Skeletal muscle satellite cell (primary cell): ENCODE results near the gene AAK1.

Experiments used
- H3K27me3 ChIP-seq: 2 replicates; pipeline ENCODE4 v1.7.0; 2013; ENCODE audit warnings: low read length; ENCODE audit not compliant: control insufficient read depth, insufficient read depth
- H3K36me3 ChIP-seq: 2 replicates; pipeline ENCODE4 v1.7.0; 2013; ENCODE audit warnings: mild to moderate bottlenecking, control low read depth, low read length; ENCODE audit not compliant: insufficient read depth
- H3K4me1 ChIP-seq: 2 replicates; pipeline ENCODE4 v1.7.0; 2013; ENCODE audit warnings: low read length; ENCODE audit not compliant: control insufficient read depth, insufficient read depth
- H3K4me2 ChIP-seq: 2 replicates; pipeline ENCODE4 v1.7.0; 2013; ENCODE audit warnings: mild to moderate bottlenecking, low read length
- H3K4me3 ChIP-seq: 2 replicates; pipeline ENCODE4 v1.7.0; 2013; ENCODE audit warnings: low read length
- H3K9ac ChIP-seq: 2 replicates; pipeline ENCODE4 v1.7.0; 2013; ENCODE audit warnings: mild to moderate bottlenecking, low read depth, low read length, moderate library complexity
- H3K9me3 ChIP-seq: replicated peaks from 2 replicates; pipeline ENCODE4 v1.7.0; 2013; ENCODE audit warnings: mild to moderate bottlenecking, control low read depth, low read length

AAK1 gene

DNA sequence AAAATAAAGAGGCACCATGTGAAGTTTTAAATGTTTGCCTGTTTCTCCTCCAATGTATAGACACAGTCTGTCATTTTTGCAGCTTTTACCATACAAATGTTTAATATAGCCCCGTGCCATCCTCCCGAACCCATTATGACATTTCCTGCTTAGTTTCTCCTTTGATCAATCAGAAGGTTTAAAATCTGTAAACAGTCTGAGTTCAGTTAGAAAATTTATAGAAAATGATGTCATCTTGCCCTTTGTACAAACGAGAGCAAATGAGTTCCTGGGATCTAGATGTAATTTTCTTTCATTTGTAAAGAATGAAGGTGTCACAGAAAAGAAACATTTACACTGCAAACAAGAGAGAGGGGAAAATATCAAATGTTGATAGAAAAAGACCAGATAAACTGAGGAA, 143.6 kb downstream of the AAK1 start:
- no peaks in the 10 kb centered on the region for H3K4me1 ChIP-seq
- no peak overlapping the region for H3K4me3 ChIP-seq
- no peak overlapping the region for H3K4me2 ChIP-seq
- no peaks in the 10 kb centered on the region for H3K27me3 ChIP-seq
- H3K9me3 ChIP-seq: no peaks in the 10 kb centered on the region
- H3K36me3 ChIP-seq: peaks cover 18% of the 10 kb centered on the region
- H3K9ac ChIP-seq: no peak overlapping the region

DNA sequence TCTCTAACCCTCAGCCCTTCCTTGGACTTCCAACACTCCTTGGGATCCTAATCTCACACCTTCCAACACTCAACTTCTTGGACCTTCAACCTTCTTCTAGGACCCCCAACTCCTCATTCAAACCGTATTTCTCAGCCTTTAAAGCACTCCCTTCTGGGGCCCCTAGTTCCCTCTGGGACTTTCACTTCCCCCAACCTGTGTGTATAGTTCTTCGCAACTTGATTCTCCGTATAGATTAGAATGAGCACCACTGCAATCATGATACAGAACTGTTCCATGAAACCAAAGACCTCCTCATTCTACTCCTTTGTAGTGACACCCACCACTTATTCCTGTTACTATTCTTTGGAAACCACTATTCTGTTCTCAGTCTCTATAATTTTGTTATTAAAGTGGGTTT, 144.3 kb downstream of the AAK1 start:
- Histone ChIP-seq H3K9ac (no peak overlapping the region), H3K4me1 (no peaks in the 10 kb centered on the region), H3K36me3 (peaks cover 22% of the 10 kb centered on the region), H3K4me3 (no peak overlapping the region), H3K27me3 (no peaks in the 10 kb centered on the region), H3K4me2 (no peak overlapping the region), H3K9me3 (no peaks in the 10 kb centered on the region)

DNA sequence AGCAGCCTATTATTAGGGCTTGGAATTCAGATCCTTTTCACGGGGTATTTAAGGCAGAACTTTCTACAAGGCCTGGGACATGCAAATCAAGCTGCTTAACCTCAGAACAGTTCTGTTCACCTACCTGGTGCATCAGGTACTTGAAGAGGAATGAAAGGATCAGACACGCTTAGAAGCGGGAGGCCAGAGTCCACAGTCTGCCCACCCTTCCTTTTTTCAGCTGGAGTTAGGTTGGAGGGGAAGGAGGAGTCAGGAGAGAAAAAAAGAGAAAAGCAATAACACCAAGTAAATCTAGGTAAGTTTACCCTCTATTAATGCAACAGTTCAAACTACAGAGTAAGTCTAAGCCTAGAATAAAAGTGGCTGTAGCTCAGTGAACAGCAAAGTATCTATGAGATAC, 147.7 kb downstream of the AAK1 start:
- no peak overlapping the region for H3K9ac ChIP-seq
- H3K36me3 ChIP-seq: peaks cover 26% of the 10 kb centered on the region
- no peaks in the 10 kb centered on the region for H3K27me3 ChIP-seq
- H3K4me1 ChIP-seq: no peaks in the 10 kb centered on the region
- no peak overlapping the region for H3K4me3 ChIP-seq
- H3K9me3 ChIP-seq: no peaks in the 10 kb centered on the region
- no peak overlapping the region for H3K4me2 ChIP-seq

DNA sequence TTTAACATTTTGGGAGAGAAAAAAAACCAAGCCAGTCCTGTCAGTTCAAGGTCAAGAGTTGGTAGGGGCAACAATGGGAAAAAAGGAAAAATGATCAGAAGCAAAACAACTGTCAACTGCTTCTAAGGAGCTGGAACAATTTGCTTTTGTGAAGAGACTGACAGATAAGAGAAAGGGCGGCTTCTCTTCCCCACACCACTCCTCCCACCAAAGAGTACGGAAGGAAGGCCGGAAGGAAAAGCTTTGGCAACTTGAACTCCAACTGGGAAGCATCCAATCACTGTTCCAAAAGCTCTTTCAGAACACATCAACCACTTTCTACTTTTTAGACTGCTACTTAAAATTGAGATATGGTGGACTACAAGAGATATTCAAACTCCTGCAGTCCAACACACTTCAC, 148.5 kb downstream of the AAK1 start:
- Histone ChIP-seq H3K4me3 (no peak overlapping the region), H3K27me3 (no peaks in the 10 kb centered on the region), H3K4me1 (no peaks in the 10 kb centered on the region), H3K9me3 (no peaks in the 10 kb centered on the region), H3K4me2 (no peak overlapping the region), H3K36me3 (peaks cover 26% of the 10 kb centered on the region), H3K9ac (no peak overlapping the region)

DNA sequence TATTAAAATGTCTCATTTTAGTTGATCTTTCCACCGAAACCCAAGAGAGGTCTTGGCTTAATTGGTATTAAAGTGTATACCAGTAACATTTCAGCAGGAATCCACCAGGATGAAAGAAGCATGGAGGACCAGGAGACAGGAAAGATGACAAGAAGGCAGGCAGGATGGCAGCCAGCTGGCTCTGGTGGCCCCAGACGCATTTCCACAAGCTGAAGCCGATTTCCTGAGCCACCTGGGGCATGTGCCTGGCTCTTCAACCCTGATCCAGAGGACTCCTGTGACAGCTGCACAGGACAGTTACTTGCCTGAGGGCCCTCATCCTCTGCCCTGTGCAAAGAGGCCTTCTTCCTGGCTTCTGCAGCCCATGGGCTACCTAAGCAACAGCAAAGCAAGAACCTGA, 149.4 kb downstream of the AAK1 start:
- H3K4me2 ChIP-seq: no peak overlapping the region
- no peaks in the 10 kb centered on the region for H3K27me3 ChIP-seq
- H3K36me3 ChIP-seq: peaks cover 26% of the 10 kb centered on the region
- H3K9me3 ChIP-seq: no peaks in the 10 kb centered on the region
- H3K4me3 ChIP-seq: no peak overlapping the region
- no peak overlapping the region for H3K9ac ChIP-seq
- H3K4me1 ChIP-seq: no peaks in the 10 kb centered on the region

DNA sequence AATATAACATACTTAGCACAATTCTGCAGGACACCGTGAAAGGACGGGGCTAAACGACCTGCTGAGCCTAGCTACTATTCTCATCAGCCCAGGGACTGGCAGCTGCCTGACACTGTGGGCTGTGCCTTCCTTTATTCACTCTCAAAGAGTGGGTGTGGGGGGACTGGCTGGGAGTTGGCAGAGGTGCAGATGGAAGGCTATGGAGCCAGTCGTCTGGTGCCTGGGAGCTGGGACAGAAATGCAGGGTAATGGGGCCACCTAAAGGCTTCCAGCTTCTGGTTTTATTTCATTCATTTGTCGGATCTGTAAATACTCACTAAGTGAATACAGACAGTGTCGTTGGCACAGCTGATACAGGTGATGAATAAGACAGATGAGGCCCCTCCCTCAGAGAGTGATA, 150.3 kb downstream of the AAK1 start:
- H3K9ac ChIP-seq: no peak overlapping the region
- H3K4me2 ChIP-seq: no peak overlapping the region
- no peaks in the 10 kb centered on the region for H3K9me3 ChIP-seq
- no peak overlapping the region for H3K4me3 ChIP-seq
- no peaks in the 10 kb centered on the region for H3K27me3 ChIP-seq
- peaks cover 25% of the 10 kb centered on the region for H3K36me3 ChIP-seq
- H3K4me1 ChIP-seq: no peaks in the 10 kb centered on the region

DNA sequence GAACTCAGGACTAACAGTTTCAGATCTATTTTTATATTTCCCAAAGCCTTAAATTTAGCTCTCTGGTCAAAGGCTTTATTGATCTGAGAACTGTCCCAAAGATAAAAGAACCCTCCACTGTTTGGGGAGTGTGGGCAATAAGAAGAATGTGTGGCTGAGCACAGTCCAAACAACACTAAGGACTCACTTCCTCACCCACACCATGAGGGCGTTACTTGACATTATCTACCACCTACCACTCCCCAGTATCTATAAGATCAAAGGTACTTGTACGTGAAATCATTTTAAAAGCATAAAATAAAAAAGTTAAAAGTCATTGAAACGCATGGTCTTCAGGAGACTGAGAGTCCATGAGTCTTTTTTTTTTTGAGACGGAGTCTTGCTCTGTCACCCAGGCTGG, 151.7 kb downstream of the AAK1 start:
- no peak overlapping the region for H3K4me2 ChIP-seq
- H3K4me3 ChIP-seq: no peak overlapping the region
- no peaks in the 10 kb centered on the region for H3K27me3 ChIP-seq
- peaks cover 33% of the 10 kb centered on the region for H3K36me3 ChIP-seq
- H3K4me1 ChIP-seq: no peaks in the 10 kb centered on the region
- H3K9me3 ChIP-seq: no peaks in the 10 kb centered on the region
- no peak overlapping the region for H3K9ac ChIP-seq

DNA sequence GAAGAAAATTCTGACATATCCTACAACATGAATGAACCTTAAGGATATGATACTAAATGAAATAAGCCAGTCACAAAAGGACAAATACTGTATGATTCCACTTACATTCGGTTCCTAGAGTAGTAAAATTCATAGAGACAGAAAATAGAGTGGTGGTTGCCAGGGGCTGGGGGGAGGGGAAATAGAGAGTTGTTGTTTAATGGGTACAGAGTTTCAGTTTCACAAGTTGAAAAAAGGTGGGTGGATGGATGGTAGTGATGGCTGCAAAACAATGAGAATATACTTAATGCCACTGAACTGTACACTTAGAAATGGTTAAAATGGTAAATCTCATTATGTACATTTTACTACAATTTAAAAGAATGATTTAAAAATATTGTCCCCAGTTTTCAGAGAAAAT, 153.1 kb downstream of the AAK1 start:
- no peak overlapping the region for H3K4me2 ChIP-seq
- no peak overlapping the region for H3K4me3 ChIP-seq
- H3K9ac ChIP-seq: no peak overlapping the region
- peaks cover 31% of the 10 kb centered on the region for H3K36me3 ChIP-seq
- H3K4me1 ChIP-seq: no peaks in the 10 kb centered on the region
- H3K9me3 ChIP-seq: no peaks in the 10 kb centered on the region
- no peaks in the 10 kb centered on the region for H3K27me3 ChIP-seq

DNA sequence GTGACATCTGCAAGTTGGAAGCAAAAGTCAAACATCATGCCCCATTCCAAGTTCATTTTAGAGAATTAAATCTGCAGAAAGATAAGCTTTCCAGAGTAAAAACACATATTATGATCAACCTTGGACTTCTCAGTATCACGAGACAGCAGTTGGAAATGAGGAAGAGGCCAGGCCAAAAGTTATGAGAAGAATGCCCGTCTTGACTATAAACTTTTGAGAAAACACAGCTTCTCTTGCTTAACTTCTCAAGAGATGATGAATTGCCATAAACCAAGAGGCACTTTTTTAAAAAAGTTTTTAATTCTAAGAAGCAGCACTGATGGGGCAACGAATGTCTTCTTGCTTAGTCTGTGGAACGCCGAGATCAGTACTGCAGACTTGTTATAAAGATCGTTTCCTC, 153.7 kb downstream of the AAK1 start:
- Histone ChIP-seq H3K36me3 (peaks cover 29% of the 10 kb centered on the region), H3K9me3 (no peaks in the 10 kb centered on the region), H3K4me1 (no peaks in the 10 kb centered on the region), H3K4me3 (no peak overlapping the region), H3K4me2 (no peak overlapping the region), H3K9ac (no peak overlapping the region), H3K27me3 (no peaks in the 10 kb centered on the region)

DNA sequence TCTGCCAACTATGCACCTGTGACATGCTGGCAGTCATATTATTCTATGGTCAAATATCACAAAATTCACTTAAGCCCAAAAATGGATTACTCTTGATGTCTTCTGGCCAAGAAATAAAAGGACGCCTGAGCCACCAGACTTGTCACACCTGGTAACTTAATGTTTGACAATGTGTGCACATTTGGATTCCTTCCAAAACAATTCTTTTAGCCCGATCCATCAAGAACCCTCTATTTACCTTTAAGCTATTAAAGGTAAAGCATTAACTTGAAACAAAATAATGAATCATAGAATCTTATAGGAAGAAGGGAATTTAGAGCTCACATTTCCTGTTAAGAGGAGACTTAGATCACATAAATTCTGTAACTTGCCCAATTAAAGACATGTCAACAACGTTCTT, 159.8 kb downstream of the AAK1 start:
- Histone ChIP-seq H3K4me3 (no peak overlapping the region), H3K36me3 (peaks cover 26% of the 10 kb centered on the region), H3K4me2 (no peak overlapping the region), H3K9me3 (no peaks in the 10 kb centered on the region), H3K27me3 (no peaks in the 10 kb centered on the region), H3K9ac (no peak overlapping the region), H3K4me1 (no peaks in the 10 kb centered on the region)

DNA sequence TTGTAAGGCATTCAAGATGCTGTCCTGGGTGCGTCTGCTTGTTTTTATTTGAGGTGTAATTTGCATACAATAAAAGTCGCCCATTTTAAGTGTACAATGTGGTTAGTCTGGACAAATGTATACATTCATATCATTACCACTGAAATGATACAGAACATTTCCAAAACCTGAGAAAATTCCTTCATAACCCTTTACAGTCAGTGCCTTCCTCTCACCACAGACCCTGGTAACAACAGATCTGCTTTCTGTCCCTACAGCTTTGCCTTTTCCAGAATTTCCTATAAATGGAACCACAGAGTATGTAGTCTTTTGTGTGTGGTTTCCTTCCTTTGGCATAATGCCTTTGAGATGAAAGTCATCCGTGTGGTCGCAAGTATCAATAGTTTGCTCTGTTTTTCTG, 160.5 kb downstream of the AAK1 start:
- H3K4me1 ChIP-seq: no peaks in the 10 kb centered on the region
- no peak overlapping the region for H3K4me2 ChIP-seq
- H3K4me3 ChIP-seq: no peak overlapping the region
- H3K9me3 ChIP-seq: no peaks in the 10 kb centered on the region
- H3K9ac ChIP-seq: no peak overlapping the region
- H3K27me3 ChIP-seq: no peaks in the 10 kb centered on the region
- H3K36me3 ChIP-seq: peaks cover 25% of the 10 kb centered on the region

DNA sequence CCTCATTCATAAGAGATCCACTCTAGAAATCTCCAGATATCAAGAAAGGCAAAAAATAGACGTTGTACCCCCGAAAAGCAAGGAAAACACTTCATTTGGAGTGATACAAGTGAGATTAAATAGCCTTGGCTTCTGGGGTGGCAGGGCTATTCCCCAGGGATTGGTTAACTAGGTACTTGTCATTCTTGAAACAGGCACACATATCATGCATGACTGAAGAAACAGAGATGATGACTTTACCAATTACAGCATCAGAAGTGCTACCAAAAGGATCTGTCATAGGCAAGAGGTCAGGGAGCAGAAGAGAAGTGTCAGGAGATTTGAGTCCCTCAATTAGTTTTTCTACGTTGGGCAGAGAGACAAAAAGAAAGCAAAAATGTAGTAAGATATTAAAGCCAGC, 161.1 kb downstream of the AAK1 start:
- H3K9ac ChIP-seq: no peak overlapping the region
- no peak overlapping the region for H3K4me2 ChIP-seq
- peaks cover 23% of the 10 kb centered on the region for H3K36me3 ChIP-seq
- no peak overlapping the region for H3K4me3 ChIP-seq
- H3K4me1 ChIP-seq: no peaks in the 10 kb centered on the region
- H3K9me3 ChIP-seq: no peaks in the 10 kb centered on the region
- no peaks in the 10 kb centered on the region for H3K27me3 ChIP-seq
